Type B pancreatic cell (in vitro differentiated cells): ENCODE data around the gene ABTB2. TPM values are rescaled to one million over a fixed set of nuclear protein-coding genes. Genes with fewer than 3 reads are reported as not detected.

Experiments
- DNase-seq: peaks from one replicate; pipeline ENCODE4 v3.0.0; 2021; ENCODE audit warnings: mixed read lengths; ENCODE audit not compliant: unreplicated experiment; ENCODE audit errors: extremely low spot score
- H3K27ac Mint-ChIP-seq: 2 replicates; pipeline ENCODE4 v1.8.0; 2021; ENCODE audit warnings: mild to moderate bottlenecking, mixed read lengths
- H3K27me3 Mint-ChIP-seq: 2 replicates; pipeline ENCODE4 v1.8.0; 2021; ENCODE audit warnings: mixed read lengths
- H3K36me3 Mint-ChIP-seq: 2 replicates; pipeline ENCODE4 v1.8.0; 2021; ENCODE audit warnings: mixed read lengths
- H3K4me1 Mint-ChIP-seq: one replicate; pipeline ENCODE4 v1.8.0; 2021; ENCODE audit warnings: mixed read lengths; ENCODE audit not compliant: unreplicated experiment
- H3K4me3 Mint-ChIP-seq: 2 replicates; pipeline ENCODE4 v1.8.0; 2021; ENCODE audit warnings: mild to moderate bottlenecking, mixed read lengths
- H3K9me3 Mint-ChIP-seq: 2 replicates; pipeline ENCODE4 v1.8.0; 2021; ENCODE audit warnings: mixed read lengths
- CTCF ChIP-seq: fragments of 200-600 bp; sonication (generic); conservative IDR thresholded peaks from 2 replicates; pipeline ENCODE4 v1.5.0; 2021; ENCODE audit warnings: antibody characterized with exemption, mild to moderate bottlenecking
- total RNA-seq: library from RNA; stranded (reverse); gene quantifications from 2 replicates; pipeline ENCODE4 v1.2.1, GENCODE V29; 2021; ENCODE audit warnings: low replicate concordance

ABTB2 gene
- total RNA-seq, 1 donor from 2014 or later: 13.5 TPM

- peaks cover 4% of the 10 kb centered on the region for H3K36me3 Mint-ChIP-seq
- H3K4me3 Mint-ChIP-seq: no peak overlapping the region
- no peaks in the 10 kb centered on the region for H3K27me3 Mint-ChIP-seq
- H3K27ac Mint-ChIP-seq: no peak overlapping the region
- peaks cover 43% of the 10 kb centered on the region for H3K4me1 Mint-ChIP-seq
- H3K9me3 Mint-ChIP-seq: peaks cover 4% of the 10 kb centered on the region
- DNase-seq: no peak
- no peak for TF ChIP-seq CTCF
These were observed 18.4 kb downstream of the ABTB2 start for GRCh38 chr11:34339149-34340064.

- Mint-ChIP-seq H3K9me3 (no peaks in the 10 kb centered on the region), H3K27me3 (no peaks in the 10 kb centered on the region), H3K4me3 (no peak overlapping the region), H3K4me1 (peaks cover 55% of the 10 kb centered on the region), H3K36me3 (no peaks in the 10 kb centered on the region), H3K27ac (no peak overlapping the region)
- no peak for TF ChIP-seq CTCF
- DNase-seq: no peak
These were observed 20.8 kb downstream of the ABTB2 start for GRCh38 chr11:34337016-34337415.

GRCh38 chr11:34335801-34336200 lies 22.0 kb downstream of the ABTB2 start:
- no peak overlapping the region for H3K27ac Mint-ChIP-seq
- H3K27me3 Mint-ChIP-seq: no peaks in the 10 kb centered on the region
- H3K4me3 Mint-ChIP-seq: no peak overlapping the region
- no peak for TF ChIP-seq CTCF
- H3K9me3 Mint-ChIP-seq: no peaks in the 10 kb centered on the region
- no peaks in the 10 kb centered on the region for H3K36me3 Mint-ChIP-seq
- no peak for DNase-seq
- peaks cover 51% of the 10 kb centered on the region for H3K4me1 Mint-ChIP-seq

GRCh38 chr11:34335331-34335730 lies 22.5 kb downstream of the ABTB2 start:
- no peak overlapping the region for H3K27ac Mint-ChIP-seq
- no peaks in the 10 kb centered on the region for H3K27me3 Mint-ChIP-seq

GRCh38 chr11:34333787-34334186 lies 24.0 kb downstream of the ABTB2 start:
- TF ChIP-seq CTCF: no peak
- Mint-ChIP-seq H3K27me3 (no peaks in the 10 kb centered on the region), H3K36me3 (no peaks in the 10 kb centered on the region), H3K4me3 (no peak overlapping the region), H3K9me3 (no peaks in the 10 kb centered on the region), H3K27ac (no peak overlapping the region), H3K4me1 (peaks cover 43% of the 10 kb centered on the region)
- no peak for DNase-seq

More at GRCh38 chr11:34335331-34335730, 22.5 kb downstream of the ABTB2 start:
- no peak for DNase-seq
- Mint-ChIP-seq H3K9me3 (no peaks in the 10 kb centered on the region), H3K4me3 (no peak overlapping the region), H3K36me3 (no peaks in the 10 kb centered on the region), H3K4me1 (peaks cover 49% of the 10 kb centered on the region)
- TF ChIP-seq CTCF: no peak
